GM12875 (cell line): ENCODE data around the gene MT1B.
"Not testable (repeated sequence)": the region's sequence is repeated elsewhere in the genome, so short reads cannot be mapped to it uniquely, and the experiment has no call there.

Experiments used
- H3K4me3 ChIP-seq: one replicate; pipeline ENCODE4 v1.5.1; 2011; ENCODE audit warnings: low read depth, low read length, control low read depth
- TF ChIP-seq, protein P1 (sequence below): IDR thresholded peaks from 2 replicates; pipeline ENCODE4 v1.5.1; 2011; ENCODE audit warnings: low read depth, mild to moderate bottlenecking, control low read depth, inconsistent platforms, low read length, moderate library complexity, borderline replicate concordance; ENCODE audit not compliant: insufficient read depth

Gene MT1B

DNA sequence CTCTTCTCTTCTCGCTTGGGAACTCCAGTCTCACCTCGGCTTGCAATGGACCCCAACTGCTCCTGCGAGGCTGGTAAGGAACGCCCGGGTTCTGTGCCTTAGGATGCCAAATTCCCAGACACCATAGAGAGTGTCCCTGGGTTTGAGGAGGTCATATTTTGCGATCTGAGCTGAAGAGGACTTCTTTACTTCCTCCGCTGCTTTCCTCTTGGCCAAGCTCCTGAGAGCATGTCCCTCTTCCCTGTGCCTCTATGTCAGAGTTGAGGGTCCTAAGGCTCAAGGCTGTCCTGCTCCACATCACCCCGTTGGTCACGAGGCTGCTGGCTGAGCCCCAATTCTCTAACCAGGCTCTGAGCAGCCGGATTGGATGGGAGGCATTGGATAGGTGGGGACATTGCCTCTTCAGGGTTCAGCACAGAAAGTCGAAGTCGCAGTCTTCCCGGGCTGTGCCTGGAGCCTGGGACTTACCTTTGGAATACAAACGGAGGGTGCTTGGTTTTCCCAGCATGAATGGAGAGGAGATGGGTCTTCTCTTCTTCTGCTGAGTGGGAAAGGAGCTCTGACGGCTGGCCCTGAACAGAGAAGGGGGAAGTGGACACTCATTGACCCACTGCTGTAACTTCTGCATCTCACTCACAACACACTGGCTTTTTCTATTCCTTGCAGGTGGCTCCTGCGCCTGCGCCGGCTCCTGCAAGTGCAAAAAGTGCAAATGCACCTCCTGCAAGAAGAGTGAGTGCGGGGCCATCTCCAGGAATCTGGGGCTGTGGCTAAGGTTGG lies 18.3 kb downstream of the MT1B start:
- TF ChIP-seq, protein P1, sequence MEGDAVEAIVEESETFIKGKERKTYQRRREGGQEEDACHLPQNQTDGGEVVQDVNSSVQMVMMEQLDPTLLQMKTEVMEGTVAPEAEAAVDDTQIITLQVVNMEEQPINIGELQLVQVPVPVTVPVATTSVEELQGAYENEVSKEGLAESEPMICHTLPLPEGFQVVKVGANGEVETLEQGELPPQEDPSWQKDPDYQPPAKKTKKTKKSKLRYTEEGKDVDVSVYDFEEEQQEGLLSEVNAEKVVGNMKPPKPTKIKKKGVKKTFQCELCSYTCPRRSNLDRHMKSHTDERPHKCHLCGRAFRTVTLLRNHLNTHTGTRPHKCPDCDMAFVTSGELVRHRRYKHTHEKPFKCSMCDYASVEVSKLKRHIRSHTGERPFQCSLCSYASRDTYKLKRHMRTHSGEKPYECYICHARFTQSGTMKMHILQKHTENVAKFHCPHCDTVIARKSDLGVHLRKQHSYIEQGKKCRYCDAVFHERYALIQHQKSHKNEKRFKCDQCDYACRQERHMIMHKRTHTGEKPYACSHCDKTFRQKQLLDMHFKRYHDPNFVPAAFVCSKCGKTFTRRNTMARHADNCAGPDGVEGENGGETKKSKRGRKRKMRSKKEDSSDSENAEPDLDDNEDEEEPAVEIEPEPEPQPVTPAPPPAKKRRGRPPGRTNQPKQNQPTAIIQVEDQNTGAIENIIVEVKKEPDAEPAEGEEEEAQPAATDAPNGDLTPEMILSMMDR = no peak
- no peak overlapping the region for H3K4me3 ChIP-seq

DNA sequence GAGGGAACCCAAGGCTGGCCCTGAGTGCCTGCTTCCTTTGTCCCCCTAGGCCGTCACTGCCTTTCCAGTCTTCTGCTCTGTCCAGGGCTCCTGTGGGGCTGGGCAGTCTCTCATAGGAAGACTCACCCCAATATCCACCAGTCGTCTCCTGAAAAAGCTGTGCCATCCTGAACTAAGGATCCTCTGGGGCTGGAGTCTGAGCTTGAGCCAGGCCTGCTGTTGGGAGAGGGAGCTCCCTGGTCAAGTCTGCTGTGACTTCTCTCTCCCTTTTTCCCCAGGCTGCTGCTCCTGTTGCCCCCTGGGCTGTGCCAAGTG lies 18.9 kb downstream of the MT1B start:
- TF ChIP-seq, protein P1 = no peak
- no peak overlapping the region for H3K4me3 ChIP-seq

DNA sequence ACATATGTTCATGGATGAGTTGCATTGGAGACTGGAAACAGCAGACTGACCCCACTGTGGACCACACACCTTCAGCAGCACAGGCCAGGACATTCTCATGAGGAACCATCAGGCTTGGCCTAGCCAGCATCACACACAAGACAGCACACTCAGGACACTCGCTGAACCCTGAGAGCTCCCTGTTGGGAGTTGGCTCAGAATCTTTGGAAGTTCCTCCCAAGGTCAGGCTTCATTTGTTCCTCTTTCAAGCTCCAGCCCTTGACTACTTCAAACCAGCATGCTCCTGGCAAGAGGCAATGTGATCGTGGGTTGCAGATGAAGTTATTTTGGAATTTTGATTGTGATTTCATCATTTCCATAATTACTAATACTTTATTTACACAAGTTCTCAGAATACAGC lies 20.0 kb downstream of the MT1B start:
- H3K4me3 ChIP-seq = not testable (repeated sequence)

DNA sequence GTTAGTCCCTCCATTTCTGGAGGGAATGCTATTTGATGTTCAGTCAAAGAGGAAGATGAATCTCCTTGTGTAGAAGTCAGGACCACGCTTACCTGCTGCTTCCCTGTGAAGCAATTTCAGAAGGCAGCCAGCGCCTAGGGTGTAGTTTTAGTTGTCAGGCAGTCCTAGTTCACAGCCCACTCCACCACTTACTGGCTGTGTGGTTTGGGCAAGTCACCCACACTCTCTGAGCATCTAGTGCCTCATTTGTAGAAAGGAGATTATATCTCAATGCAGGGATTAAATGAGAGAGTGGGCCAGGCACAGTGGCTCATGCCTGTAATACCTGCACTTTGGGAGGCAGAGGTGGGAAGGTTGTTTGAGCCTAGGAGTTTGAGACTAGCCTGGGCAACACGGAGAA lies 20.5 kb downstream of the MT1B start:
- H3K4me3 ChIP-seq = not testable (repeated sequence)

DNA sequence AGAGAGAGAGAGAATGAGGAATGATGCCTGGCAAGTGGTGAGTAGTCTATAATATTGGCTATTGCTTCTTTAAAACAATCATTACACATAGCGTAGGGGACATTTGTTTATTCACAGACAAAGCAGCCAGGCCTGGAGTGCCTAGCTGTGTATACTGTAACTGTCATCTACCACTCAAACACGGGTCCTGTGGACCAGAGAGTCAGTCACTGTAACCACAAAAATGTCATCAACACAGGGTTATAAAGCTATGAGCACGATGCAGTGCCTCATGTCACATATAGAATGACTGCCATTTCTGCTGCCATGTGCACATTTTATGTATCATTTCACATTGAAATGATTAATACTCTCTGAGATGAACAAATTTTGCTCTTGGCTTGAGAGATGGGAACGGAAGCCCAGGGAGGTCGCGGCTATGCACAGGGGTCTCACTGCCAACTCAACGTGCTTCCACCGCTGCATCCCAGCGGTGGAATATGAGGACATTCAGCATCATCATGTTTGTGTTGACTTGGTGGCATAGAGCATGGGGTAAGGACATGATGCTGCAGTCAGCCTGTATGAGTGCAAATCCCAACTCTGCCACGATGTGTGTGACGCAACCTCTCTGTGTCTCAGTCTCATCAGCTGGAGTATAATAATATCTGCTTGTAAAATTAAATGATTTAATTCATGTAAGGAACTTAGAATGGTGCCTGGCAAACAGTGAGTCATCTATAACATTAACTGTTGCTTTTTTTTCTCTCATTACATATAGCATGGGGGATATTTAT lies 21.3 kb downstream of the MT1B start:
- no peak overlapping the region for H3K4me3 ChIP-seq
- TF ChIP-seq, protein P1 = no peak

DNA sequence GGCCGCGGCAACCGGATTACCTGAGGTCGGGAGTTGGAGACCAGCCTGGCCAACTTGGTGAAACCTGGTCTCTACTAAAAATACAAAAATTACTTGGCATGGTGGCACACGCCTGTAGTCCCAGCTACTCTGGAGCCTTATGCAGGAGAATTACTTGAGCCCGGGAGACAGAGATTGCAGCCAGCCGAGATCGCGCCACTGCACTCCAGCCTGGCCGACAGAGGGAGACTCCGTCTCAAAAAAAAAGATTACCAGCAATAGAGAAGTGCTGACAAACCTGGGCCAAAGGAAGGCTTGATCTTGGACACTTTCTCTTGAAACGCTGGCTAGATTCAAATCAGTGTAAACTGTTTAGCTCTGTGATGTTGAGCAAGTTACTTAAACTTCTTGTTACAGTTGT lies 22.2 kb downstream of the MT1B start:
- TF ChIP-seq, protein P1 = peak; percentile 47
- H3K4me3 ChIP-seq = no peak overlapping the region

DNA sequence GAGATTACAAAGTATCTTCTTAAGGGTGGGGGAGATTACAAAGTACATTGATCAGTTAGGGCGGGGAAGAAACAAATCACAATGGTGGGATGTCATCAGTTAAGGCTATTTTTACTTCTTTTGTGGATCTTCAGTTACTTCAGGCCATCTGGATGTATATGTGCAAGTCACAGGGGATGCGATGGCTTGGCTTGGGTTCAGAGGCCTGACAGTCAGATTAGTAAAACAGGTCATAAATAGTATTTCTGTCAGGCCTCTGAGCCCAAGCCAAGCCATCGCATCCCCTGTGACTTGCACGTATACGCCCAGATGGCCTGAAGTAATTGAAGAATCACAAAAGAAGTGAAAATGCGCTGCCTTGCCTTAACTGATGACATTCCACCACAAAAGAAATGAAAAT lies 22.9 kb downstream of the MT1B start:
- not testable (repeated sequence) for H3K4me3 ChIP-seq

DNA sequence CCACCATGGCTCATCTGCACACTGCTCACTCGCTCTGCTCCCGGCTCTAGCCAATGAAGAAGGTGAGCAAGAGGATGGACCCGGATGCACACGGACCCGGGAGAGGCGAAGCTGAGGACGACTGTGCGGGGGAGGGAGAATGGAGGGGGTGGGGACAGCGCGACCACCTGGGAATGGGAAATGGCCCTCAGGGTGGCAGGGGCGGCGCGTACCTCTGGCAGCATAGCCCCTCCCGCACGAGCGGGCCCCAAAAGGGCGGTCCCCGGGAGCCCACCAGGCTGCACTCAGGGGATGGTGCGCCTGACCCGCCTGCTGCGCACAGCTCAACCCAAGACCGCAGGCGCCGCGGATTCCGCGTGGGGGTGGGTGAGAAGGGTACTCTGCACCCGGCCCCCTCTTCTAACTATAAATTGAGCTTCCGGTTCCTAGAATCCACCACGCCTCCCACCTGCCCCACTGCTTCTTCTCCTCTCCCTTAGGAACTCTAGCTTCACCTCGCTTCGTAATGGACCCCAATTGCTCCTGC lies 24.1 kb downstream of the MT1B start:
- no peak overlapping the region for H3K4me3 ChIP-seq
- TF ChIP-seq, protein P1 = no peak
